ENCODE results near the gene MYBPC3. TPM values are rescaled to one million over a fixed set of nuclear protein-coding genes. Genes with fewer than 3 reads are reported as not detected.

MYBPC3 gene
- polyA plus RNA-seq, 1 donor, result 0.75 TPM

GRCh38 chr11:47384498-47384897 lies 32.0 kb upstream of the MYBPC3 start:
- no peak for DNase-seq (ENCODE audit: low read depth)

DNA sequence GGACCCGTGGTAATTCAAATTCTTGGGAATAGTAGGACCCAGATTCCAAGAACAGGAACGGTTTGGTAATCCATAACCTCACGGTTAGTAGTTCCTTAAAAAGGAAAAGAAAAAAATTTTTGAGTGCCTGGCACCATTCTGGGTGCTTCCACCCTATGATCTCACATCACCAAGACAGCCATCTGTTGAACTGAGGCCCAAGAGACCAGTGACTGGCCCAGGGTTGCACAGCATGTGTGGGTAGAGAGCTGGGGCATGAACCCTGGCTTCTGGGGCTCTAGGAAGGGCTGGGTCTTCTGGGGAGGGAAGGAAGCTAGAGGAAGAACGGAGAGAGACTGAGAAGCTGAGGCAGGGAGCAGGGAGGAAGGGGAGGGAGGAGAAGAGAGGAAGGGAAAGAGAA lies 30.6 kb upstream of the MYBPC3 start:
- no peak for DNase-seq (ENCODE audit: low read depth)

- DNase-seq (ENCODE audit: low read depth), result no peak
Measured at GRCh38 chr11:47380078-47380477, 27.6 kb upstream of the MYBPC3 start.

DNA sequence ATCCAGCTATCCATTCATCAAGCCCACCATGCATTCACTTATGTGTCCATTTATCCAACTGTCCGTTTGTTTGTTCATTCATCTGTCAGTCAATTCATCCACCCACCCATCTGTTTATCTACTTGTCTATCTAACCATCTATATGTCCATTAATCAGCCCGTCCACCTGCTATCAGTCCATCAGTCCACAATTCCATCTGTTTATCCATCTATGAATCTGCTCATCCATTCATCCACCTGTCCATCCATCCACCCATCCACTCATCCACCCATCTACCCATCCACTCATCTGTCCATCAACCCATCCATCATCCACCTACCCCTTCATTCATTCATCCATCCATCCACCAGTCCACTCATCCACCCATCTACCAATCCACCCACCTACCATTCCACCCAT lies 26.8 kb upstream of the MYBPC3 start:
- no peak for DNase-seq (ENCODE audit: low read depth)

DNA sequence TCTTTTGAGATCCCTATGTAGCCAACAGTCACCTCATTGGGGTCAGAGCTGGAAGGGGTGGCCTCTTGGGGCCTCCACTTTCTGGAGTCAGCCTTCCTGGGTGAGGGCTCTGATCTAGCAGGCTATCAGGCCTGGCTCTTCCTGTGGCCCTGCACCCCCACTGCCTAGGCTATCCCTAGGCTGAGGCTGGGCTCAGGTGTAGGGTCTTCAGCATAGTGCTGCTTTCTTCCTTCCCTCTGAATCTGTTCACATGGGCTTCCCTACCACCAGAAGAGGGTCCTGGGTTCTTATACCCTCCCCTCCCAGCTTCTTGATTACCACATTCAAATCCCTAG lies 26.3 kb upstream of the MYBPC3 start:
- no peak for DNase-seq (ENCODE audit: low read depth)

- DNase-seq (ENCODE audit: low read depth), result no peak
Measured at GRCh38 chr11:47378010-47378835, 25.7 kb upstream of the MYBPC3 start, which contains the start of gene SPI1. TSS of gene SPI1 (minus strand) at chr11:47378547. CDS start at chr11:47378353, 194 bp downstream.

- no peak for DNase-seq (ENCODE audit: low read depth)
Measured at GRCh38 chr11:47377571-47378009, 25.1 kb upstream of the MYBPC3 start.

GRCh38 chr11:47376525-47377371 lies 24.2 kb upstream of the MYBPC3 start:
- DNase-seq (ENCODE audit: low read depth), result no peak

DNA sequence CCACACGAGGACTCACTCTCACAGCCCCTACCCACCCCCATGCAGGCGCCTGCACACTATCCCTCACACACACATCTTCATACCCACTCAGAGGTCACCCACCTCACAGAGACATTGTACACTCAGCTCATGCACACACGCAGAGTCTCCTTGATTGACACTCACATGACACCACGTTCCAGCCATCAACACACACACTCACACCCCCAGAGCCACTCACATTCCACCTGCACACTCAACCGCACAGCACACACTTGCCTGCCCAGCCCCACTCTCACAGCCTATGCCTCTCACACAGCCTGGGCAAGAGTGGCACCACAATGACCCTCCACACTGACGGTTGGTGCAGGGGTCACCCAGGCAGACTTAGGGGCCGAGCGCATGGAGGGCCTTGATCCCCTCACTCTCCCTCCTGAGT lies 23.6 kb upstream of the MYBPC3 start:
- DNase-seq (ENCODE audit: low read depth), result no peak

- no peak for DNase-seq (ENCODE audit: low read depth)
Measured at GRCh38 chr11:47375546-47376085, 23.1 kb upstream of the MYBPC3 start.

DNA sequence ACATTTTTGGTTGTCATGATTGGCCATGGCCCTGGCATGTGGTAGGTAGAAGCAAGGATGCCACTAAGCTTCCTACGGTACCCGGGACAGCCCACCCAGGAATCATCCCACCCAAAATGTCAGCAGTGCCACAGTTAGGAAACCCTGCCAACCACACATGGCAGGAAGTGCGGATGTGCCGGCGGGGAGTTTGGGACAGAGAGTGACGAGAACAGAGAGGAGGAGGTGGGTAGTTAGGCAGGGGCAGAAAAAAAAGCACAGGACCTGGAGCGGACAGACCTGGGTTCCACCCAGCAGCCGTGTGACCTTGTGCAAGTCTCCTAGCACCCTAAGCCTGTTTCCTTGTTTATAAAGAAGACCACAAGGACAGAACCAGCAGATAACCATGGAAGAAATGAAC lies 22.5 kb upstream of the MYBPC3 start:
- DNase-seq (ENCODE audit: low read depth), result no peak

GRCh38 chr11:47374720-47375019 lies 22.2 kb upstream of the MYBPC3 start:
- no peak for DNase-seq (ENCODE audit: low read depth)

- no peak for DNase-seq (ENCODE audit: low read depth)
Measured at GRCh38 chr11:47373876-47374719, 21.6 kb upstream of the MYBPC3 start.

GRCh38 chr11:47372422-47372821 lies 19.9 kb upstream of the MYBPC3 start:
- DNase-seq (ENCODE audit: low read depth), result no peak

- DNase-seq (ENCODE audit: low read depth), result no peak
Measured at GRCh38 chr11:47369676-47370075, 17.2 kb upstream of the MYBPC3 start.

DNA sequence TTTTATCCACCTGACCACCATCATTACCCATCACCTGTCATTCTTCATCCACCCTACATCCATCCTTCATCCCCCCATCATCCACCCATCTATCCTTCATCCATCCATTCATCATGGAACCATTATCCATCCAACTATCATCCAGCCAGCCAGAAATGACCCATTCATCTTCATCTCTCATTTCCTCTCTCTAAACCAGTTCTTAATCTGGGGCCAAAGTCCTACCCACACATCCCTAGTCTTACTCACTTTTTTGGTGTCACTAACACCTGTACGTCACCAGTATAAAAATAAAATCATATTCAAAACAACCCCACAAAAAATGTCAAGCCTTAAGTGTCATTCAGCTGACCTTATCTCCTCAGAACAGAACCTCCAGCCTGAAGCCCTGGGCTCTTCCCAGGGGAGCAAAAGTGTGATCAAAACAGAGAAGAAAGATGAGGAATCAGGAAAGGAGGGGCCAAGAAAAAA lies 13.6 kb upstream of the MYBPC3 start:
- no peak for DNase-seq (ENCODE audit: low read depth)

- no peak for DNase-seq (ENCODE audit: low read depth)
Measured at GRCh38 chr11:47361419-47361818, 8.9 kb upstream of the MYBPC3 start.

GRCh38 chr11:47360341-47360740 lies 7.8 kb upstream of the MYBPC3 start:
- DNase-seq (ENCODE audit: low read depth), result no peak

DNA sequence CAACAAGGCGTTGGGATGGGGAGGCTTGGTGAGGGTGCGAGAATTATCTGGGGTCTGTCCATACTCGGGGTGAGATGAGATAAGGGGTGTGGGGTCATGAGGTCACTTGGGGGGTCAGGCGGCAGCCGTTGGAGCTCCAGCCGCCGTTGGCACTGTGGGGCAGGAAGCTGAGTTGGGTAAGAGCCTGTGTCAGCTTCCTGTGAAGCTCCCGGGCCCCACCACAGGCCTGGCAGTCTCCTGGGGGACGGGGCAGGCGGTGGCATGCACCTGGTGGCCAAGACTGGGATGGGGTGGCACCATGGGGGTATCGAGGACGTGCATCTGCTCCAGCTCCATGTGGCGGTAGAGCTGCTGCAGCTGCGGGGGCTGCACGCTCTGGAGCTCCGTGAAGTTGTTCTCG lies 7.1 kb upstream of the MYBPC3 start:
- no peak for DNase-seq (ENCODE audit: low read depth)

DNA sequence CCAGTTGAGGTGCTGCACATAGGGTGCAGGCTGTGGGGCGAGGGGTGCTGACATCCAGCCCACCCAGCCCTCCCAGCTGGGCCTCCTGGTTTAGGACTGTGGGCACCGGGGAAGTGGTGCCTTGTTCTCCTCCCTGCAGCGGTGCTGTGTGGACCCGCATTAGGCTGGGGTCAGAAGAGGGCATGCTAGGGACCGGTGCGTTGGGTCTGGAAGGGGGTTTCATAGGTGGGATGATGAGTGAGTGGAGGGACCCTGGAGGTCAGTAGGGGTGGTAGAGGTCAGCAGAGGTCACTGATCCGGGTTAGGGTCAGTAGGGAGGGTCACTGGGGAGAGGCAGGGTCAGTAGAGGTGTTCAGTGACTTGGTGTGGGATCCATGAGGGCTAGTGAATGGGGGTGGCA lies 6.7 kb upstream of the MYBPC3 start:
- no peak for DNase-seq (ENCODE audit: low read depth)

DNA sequence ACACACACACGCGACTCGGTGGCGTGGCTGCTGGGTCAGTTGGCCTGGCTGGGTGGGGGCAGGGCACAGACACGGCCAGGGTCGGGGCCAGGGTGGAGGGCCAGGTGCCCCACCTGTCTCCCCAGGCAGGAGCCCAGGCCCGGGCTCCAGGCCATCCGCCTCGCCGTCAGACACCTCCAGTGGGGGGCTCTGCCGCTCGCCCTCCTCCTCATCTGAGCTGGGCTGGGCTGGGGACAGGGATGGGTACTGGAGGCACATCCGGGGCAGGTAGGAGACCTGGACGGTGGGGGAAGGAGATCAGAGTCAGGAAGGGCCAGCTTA lies 6.2 kb upstream of the MYBPC3 start:
- no peak for DNase-seq (ENCODE audit: low read depth)

Data from forelimb muscle (tissue), 1 donor.